ENCODE measurements around the gene MYO5B. TPM values are rescaled to one million over a fixed set of nuclear protein-coding genes. Genes with fewer than 3 reads are reported as not detected.

Gene MYO5B
- total RNA-seq, 1 donor from 2014 or later: 31.3 TPM

DNA sequence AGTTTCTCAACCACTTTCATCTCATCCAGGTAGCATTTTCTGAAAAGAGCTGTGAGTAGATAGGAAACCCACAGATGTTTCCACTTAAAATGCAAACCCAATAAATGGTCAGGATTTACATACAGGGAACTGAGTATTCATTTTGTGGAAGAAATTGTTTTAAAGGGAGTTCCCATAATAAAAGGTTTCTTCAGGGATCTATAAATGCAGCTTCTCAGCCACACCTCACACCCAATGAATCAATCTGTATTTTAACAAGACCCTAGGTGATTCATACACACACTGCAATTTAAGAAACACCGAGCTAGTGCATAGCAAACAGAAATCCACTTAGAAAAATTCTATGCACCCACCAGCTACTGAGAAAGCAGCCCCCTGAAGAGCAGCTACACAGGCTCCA lies 241.6 kb downstream of the MYO5B start:
- FAIRE-seq (peak; percentile 13), DNase-seq (ENCODE audit: low read depth) (no peak)
- no peak overlapping the region for H3K4me3 ChIP-seq (ENCODE audit: low read depth, low read length)
- H3K27me3 ChIP-seq (ENCODE audit: control insufficient read depth, insufficient read depth, low read length): no peaks in the 10 kb centered on the region
- no peaks in the 10 kb centered on the region for H3K36me3 ChIP-seq (ENCODE audit: control insufficient read depth, insufficient read depth, low read length)
- TF ChIP-seq CTCF (IDR thresholded peaks at IDR 0.05; ENCODE audit: insufficient read depth, low read length, severe bottlenecking): no peak

GRCh38 chr18:49949951-49950395 lies 245.0 kb downstream of the MYO5B start:
- no peak for TF ChIP-seq CTCF (IDR thresholded peaks at IDR 0.05; ENCODE audit: insufficient read depth, low read length, severe bottlenecking)
- no peak overlapping the region for H3K4me3 ChIP-seq (ENCODE audit: low read depth, low read length)
- no peak for DNase-seq (ENCODE audit: low read depth)
- no peaks in the 10 kb centered on the region for H3K36me3 ChIP-seq (ENCODE audit: control insufficient read depth, insufficient read depth, low read length)
- no peaks in the 10 kb centered on the region for H3K27me3 ChIP-seq (ENCODE audit: control insufficient read depth, insufficient read depth, low read length)
- no peak for FAIRE-seq

DNA sequence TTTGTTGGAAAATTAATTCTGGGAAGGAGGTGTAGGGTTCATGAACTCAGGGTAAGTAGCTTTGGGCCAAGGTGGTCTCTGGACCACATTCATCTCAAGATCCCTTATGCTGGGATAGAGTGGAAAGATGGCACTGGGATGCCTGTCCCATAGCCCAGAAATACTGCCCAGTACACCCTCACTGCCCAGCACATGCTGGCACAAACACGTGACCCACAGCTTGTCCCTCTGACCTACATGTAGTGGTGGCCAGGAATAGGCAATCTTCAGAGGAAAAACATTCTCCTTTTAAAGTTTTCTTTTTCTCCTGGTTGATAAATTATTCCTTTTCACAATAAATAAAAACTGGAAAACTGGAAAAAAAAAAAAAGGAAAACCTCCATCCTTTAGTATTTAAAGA lies 246.0 kb downstream of the MYO5B start:
- Histone ChIP-seq H3K36me3 (ENCODE audit: control insufficient read depth, insufficient read depth, low read length) (no peaks in the 10 kb centered on the region), H3K4me3 (ENCODE audit: low read depth, low read length) (no peak overlapping the region), H3K27me3 (ENCODE audit: control insufficient read depth, insufficient read depth, low read length) (no peaks in the 10 kb centered on the region)
- DNase-seq (ENCODE audit: low read depth): no peak
- TF ChIP-seq CTCF (IDR thresholded peaks at IDR 0.05; ENCODE audit: insufficient read depth, low read length, severe bottlenecking): no peak
- no peak for FAIRE-seq

DNA sequence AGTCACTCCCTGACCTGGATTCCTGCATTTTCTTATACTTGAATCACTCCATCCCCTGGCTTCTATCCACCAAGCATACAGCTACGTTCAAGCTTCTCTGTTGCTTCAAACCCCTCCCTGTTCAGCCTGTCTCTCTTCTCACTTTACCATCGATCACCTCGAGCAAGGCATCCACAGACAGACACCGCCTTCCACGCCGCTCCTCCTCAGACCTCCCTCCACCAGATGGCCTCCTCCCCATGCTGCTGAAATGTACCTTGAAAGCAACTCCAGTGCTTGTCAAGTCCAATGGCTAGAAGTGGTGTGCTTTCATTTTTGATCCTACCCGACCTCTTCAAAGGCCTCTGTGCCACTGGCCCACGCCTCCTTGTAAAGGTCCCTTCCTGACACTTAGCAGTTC lies 250.3 kb downstream of the MYO5B start:
- FAIRE-seq: no peak
- Histone ChIP-seq H3K4me3 (ENCODE audit: low read depth, low read length) (no peak overlapping the region), H3K36me3 (ENCODE audit: control insufficient read depth, insufficient read depth, low read length) (no peaks in the 10 kb centered on the region), H3K27me3 (ENCODE audit: control insufficient read depth, insufficient read depth, low read length) (no peaks in the 10 kb centered on the region)
- no peak for DNase-seq (ENCODE audit: low read depth)
- TF ChIP-seq CTCF (IDR thresholded peaks at IDR 0.05; ENCODE audit: insufficient read depth, low read length, severe bottlenecking): no peak

GRCh38 chr18:49936821-49937220 lies 258.1 kb downstream of the MYO5B start:
- H3K27me3 ChIP-seq (ENCODE audit: control insufficient read depth, insufficient read depth, low read length): no peaks in the 10 kb centered on the region
- H3K36me3 ChIP-seq (ENCODE audit: control insufficient read depth, insufficient read depth, low read length): peaks cover 2% of the 10 kb centered on the region
- H3K4me3 ChIP-seq (ENCODE audit: low read depth, low read length): no peak overlapping the region
- DNase-seq (ENCODE audit: low read depth) (no peak), FAIRE-seq (peak; percentile 13)
- TF ChIP-seq CTCF (IDR thresholded peaks at IDR 0.05; ENCODE audit: insufficient read depth, low read length, severe bottlenecking): no peak

- TF ChIP-seq CTCF (IDR thresholded peaks at IDR 0.05; ENCODE audit: insufficient read depth, low read length, severe bottlenecking): no peak
- Histone ChIP-seq H3K4me3 (ENCODE audit: low read depth, low read length) (no peak overlapping the region), H3K36me3 (ENCODE audit: control insufficient read depth, insufficient read depth, low read length) (peaks cover 2% of the 10 kb centered on the region), H3K27me3 (ENCODE audit: control insufficient read depth, insufficient read depth, low read length) (no peaks in the 10 kb centered on the region)
- no peak for DNase-seq (ENCODE audit: low read depth)
- no peak for FAIRE-seq
Measured at GRCh38 chr18:49935215-49935614, 259.7 kb downstream of the MYO5B start.
